ENCODE measurements around the gene ARHGAP10.
"Not testable (repeated sequence)": the region's sequence is repeated elsewhere in the genome, so short reads cannot be mapped to it uniquely, and the experiment has no call there.

Gene ARHGAP10

GRCh38 chr4:147901388-147901787 is 169.5 kb downstream of the ARHGAP10 start:
- DNase-seq (ENCODE audit: low read depth) = no peak

DNA sequence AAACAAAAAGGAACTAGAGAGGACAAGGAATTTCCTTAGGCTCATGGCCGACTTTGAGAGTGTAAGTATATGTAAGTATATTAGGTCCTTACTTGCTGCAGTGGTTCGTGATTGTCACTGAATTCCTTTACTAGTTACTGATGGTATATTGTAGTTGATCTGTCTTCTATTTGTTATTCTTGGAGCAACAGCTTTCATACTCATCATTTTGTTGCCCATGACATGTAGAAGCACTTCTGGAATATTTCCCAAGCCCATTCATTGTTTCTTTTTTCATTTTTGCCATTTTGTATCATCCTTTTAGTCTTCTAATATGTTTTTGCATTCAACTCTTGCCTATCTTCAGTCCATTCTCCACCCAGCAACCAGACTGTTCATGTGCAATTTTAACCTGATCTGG is 170.0 kb downstream of the ARHGAP10 start:
- no peak for DNase-seq (ENCODE audit: low read depth)

DNA sequence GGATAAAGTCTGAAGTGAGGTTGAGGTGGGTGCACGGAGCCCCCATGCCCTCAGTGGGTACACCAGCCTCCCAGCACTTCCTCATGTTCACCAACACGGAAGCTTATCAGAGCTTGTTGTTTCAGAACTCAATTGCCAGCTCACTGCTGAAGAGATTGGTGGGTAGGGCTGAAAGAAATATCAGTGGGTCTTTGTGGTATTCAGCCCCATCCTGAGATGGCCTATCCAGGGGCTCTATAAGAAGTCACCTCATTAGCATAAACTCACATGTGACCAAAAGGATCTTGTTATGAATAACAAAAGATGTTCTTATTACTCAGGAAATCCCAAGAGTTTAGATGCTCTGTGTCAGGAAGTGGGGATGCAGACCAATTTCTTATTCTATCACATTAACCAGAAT is 177.3 kb downstream of the ARHGAP10 start:
- no peak for DNase-seq (ENCODE audit: low read depth)

DNA sequence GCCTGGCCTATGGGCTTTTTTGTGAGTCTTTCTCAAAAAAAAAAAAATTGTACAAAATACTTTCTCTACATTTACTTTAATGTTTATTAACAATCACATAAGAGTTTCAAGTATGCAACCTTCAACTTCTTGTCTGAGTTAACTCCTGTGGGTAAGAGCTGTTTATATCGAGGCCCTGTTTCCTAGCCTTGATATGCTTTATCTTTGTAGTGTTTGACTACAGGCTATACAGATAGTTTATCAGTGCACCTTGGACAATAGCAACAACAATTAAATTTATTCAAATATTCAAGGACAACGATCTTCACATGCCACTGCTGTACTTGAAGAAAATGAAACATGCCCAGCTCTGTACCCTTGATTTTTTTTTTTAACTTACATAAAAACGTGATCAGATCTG is 178.4 kb downstream of the ARHGAP10 start:
- no peak for DNase-seq (ENCODE audit: low read depth)

GRCh38 chr4:147912106-147912505 is 180.2 kb downstream of the ARHGAP10 start:
- DNase-seq (ENCODE audit: low read depth) = not testable (repeated sequence)

GRCh38 chr4:147913137-147913536 is 181.2 kb downstream of the ARHGAP10 start:
- DNase-seq (ENCODE audit: low read depth) = no peak

- no peak for DNase-seq (ENCODE audit: low read depth)
These were observed 184.5 kb downstream of the ARHGAP10 start for GRCh38 chr4:147916351-147916750.

DNA sequence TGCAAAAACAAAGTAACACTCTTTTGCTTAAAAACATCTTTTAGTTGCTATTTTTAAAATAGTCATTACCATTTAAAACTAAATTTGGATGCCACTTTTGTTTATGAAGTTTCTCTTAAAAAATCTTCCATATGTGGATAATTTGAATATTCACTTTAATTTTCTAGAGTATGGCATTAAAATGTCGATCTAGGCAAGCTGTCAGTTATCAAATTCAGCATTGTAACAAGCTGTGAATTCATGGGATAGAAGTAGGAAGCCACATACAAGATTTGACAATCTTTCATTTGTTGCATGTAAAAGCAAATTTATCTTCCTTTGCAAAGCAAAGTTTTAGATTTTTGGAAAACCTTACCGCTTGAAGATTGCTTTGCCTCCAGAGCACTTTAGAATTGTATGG is 191.5 kb downstream of the ARHGAP10 start:
- no peak for DNase-seq (ENCODE audit: low read depth)

DNA sequence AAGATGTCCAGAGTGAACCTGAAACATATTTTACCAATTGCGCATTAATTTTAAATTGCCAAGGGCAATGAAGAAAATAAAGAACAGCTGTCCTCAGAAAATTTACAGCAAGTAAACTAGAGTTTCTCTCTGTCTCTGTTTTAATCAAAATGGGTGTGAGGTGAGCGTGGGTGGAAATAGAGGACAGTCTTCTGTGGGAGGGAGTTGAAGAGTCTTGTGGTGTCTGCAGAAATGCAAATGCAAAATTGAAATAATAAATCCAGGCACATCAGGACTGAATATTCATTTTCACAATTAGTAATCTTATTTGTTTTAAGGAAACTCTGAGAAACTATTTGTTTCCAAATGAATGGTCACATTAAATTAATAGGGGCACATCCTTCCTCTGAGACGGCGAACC is 192.0 kb downstream of the ARHGAP10 start:
- no peak for DNase-seq (ENCODE audit: low read depth)

DNA sequence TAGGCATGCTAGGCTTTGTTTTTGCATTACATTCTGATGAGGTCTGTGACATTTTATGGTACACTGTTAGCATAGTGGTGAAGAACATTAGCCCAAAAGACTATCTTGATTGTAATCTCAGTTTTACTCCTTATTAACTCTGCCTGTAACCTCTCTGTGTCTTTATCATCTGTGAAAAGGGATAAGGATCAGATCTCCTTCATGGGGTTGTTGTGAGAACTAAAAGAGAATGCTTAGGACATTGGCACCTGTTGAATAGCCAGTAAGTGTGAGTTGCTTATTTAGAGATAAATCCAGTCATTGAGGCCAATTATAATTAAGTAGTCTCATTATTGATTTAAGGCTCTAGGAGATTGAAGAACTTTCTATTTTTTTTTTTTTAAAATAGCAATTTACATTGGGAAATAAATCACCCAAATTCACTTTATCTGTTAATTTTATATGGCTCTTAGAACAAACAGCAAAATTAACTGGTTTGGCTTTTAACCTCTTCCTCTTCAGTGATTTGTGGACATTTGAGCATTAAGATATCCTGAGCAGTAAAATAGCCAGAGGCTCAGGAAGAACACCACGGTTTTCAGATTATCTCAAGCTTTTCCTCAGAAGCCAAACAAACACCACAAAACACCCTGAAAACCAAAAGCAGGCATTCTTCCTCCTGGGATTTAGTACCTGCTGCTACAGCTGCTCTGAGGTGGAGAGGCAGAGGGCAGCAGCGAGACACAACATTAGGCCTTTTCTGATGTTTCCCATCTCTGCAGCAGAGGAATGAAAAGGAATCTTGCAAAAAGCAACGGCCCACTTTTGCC is 192.9 kb downstream of the ARHGAP10 start:
- no peak for DNase-seq (ENCODE audit: low read depth)

GRCh38 chr4:147927377-147928137 is 195.7 kb downstream of the ARHGAP10 start:
- no peak for DNase-seq (ENCODE audit: low read depth)

GRCh38 chr4:147928400-147928799 is 196.5 kb downstream of the ARHGAP10 start:
- no peak for DNase-seq (ENCODE audit: low read depth)

GRCh38 chr4:147929746-147930145 is 197.9 kb downstream of the ARHGAP10 start:
- no peak for DNase-seq (ENCODE audit: low read depth)

DNA sequence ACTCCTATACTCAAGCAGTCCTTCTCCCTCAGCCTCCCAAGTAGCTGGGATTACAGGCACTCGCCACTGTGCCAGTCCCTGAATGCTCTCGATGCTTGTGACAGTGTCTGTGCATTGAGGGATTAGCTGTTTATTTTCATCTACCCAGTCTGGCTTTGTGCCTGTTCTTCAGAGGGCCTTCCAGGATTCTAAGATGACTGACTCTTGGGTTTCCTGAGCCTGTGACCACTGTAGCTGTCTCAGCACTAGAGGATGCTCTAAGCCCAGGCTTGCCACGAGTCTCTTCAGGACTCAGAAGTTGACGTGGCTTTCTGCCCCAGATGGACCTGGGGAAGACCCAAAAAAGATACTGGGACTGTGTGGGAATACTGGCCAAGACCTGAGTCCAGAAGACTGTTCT is 201.4 kb downstream of the ARHGAP10 start:
- DNase-seq (ENCODE audit: low read depth) = no peak

- no peak for DNase-seq (ENCODE audit: low read depth)
These were observed 201.9 kb downstream of the ARHGAP10 start for GRCh38 chr4:147933779-147934178.

DNA sequence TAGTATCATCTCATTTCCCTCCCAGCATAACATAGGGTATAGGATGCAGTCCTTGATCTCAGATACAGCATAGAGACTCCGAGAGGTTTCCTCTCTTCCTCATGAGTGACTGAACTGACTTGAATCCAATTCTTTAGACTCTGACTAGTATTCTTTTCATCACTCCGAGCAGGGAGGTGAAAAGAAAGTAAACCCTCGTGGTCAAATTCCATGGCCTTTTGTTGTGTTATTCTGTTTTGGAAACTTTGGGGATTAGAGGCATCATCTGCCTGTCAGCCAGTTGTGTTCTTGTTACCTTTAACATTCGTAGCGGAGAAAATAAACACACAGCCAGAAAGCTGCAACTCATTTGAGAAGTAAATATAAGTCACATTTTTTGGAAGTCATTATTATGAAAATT is 206.6 kb downstream of the ARHGAP10 start:
- no peak for DNase-seq (ENCODE audit: low read depth)

DNA sequence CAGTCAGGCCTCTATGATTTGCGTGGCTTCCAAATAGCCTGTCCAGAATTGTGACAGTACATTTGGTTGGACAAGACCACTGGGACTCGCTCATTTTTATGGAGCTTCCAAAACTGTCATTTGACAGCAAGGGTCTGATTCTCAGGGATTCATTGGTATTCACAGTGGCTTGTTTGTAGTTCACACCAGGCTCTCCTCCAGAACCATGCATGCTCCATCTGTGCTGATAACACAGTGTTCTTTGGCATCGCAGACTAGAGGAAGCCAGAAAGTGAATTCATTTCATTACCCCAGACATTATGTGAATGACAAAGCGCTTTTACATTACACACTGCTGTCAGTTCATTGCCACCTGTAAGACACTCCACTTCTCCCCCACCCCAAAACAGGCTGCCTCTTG is 208.3 kb downstream of the ARHGAP10 start:
- DNase-seq (ENCODE audit: low read depth) = no peak

- DNase-seq (ENCODE audit: low read depth) = no peak
These were observed 209.5 kb downstream of the ARHGAP10 start for GRCh38 chr4:147941373-147941772.

DNA sequence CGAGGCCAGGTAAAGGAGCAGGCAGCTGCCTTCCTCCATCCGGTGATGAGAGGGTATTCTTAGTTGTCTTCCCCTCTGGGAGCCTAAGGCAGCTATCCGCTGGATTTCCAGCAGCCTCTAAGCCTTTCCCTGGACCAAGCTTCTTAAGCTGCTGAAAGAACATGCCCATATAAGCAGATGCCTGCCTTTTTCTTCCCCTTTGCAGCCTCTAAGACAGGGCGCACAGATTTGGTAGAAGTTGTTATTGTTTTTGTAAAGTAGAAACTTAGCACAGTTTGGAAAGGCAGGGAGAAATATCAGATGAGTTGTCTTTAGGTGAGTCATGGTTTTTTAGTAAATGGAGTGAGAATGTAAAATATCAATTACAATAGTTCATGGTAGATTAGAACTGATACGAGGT is 210.8 kb downstream of the ARHGAP10 start:
- no peak for DNase-seq (ENCODE audit: low read depth)

DNA sequence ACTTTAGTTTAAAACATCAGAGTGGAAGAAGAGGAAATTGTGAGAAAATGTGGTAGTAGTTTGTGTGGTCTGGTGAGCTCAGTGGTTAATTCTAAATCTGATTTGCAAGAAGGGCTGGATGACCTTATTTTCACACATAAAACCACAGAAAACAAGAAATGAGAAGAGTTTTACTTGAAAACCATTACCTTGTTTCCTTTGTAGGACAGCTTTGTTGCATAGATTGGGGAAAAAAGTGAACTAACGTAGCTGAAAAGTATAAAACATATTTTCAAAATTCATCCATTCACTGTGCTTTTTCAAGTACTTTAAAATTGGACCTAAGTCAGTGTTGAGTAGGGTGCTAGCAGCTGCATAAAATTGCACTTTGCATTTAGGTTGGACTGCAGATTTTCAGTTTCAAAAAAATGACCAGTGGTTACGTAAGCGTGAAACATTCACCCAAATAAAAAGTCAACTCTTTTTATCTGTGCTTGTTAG is 211.3 kb downstream of the ARHGAP10 start:
- DNase-seq (ENCODE audit: low read depth) = no peak

- DNase-seq (ENCODE audit: low read depth) = no peak
These were observed 212.4 kb downstream of the ARHGAP10 start for GRCh38 chr4:147944249-147944648.

DNA sequence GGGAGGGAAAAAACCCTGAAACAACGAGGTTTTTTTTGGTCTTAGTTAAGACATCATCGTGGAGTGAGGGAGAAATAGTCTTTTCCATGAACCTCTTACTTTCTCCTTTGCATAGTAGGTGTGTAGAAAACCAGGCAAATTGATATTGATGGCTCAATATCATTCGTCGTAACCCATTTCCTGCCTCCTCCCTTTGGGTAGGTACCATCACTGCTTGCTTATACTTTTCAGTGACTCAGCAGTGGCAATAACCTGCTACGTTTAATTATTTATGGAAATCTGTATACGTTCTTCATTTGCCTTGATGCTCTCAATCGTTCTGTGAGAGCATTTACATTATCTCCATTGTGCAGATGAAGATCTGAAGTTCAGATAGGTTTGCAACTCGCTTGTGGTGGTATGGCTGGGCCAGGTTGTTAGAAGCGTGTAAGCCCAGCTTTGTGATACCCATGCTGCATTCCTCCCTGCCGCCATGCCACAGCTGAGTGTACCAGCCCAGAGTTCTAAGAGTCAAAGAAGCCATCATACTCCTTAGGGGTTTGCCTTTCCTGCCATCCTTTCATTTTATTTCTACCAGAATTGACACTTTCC is 212.9 kb downstream of the ARHGAP10 start:
- DNase-seq (ENCODE audit: low read depth) = no peak

DNA sequence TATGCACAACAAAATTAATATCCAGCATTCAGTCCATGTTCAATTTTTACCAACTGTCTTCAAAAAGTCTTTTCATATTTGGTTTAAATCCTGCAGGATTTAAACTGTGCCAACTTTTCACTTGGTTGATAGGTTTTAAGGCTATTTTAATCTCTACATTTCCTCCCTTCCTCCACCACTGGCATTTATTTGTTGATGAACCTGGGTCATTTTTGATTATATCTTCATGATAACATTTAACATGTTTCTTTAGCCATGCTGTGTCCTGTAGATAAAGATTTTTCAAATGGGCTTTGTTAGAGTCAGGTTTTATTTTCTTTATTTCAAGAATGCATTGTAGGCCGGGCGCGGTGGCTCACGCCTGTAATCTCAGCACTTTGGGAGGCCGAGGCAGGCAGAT is 216.4 kb downstream of the ARHGAP10 start:
- DNase-seq (ENCODE audit: low read depth) = no peak
